GM04503 (cell line): ENCODE measurements around the gene LASP1.
"Not testable (repeated sequence)": the region's sequence is repeated elsewhere in the genome, so short reads cannot be mapped to it uniquely, and the experiment has no call there.

ENCODE experiments used
- DNase-seq: peaks from one replicate; pipeline ENCODE4 v3.0.0-alpha.2; 2012; ENCODE audit warnings: low read depth

Gene LASP1

GRCh38 chr17:38940404-38940803 lies 70.5 kb downstream of the LASP1 start:
- no peak for DNase-seq

DNA sequence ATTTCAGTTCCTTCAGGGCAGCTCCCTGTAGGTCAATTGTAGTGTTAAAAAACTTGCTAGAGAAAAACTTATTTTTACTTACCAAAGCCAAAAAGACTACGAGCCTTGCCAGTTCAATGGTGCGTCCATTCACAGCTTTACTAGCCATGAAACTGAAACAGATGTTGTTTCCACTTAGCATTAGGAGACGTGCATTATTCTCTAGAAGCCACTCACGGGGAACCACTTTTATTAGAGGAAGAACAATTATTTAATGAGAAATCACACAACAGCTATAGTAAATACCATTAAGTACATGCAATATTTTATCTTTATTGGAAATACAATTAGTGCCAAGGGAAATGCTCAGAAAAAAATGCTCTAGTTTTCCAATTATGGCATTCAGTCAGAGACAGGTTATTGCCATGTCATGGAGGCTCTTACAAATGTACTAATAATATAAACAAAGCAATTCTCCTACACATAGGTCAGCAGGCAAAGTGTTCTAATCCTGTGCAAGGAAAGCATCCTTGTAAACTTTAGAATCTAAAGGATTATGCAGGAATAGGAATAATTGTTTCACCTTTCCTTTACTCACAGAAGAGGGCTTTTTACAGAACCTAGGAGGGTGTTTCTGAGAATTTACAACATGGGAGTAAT lies 73.0 kb downstream of the LASP1 start:
- no peak for DNase-seq

GRCh38 chr17:38943607-38944006 lies 73.7 kb downstream of the LASP1 start:
- DNase-seq = no peak

GRCh38 chr17:38947189-38947588 lies 77.3 kb downstream of the LASP1 start:
- no peak for DNase-seq

DNA sequence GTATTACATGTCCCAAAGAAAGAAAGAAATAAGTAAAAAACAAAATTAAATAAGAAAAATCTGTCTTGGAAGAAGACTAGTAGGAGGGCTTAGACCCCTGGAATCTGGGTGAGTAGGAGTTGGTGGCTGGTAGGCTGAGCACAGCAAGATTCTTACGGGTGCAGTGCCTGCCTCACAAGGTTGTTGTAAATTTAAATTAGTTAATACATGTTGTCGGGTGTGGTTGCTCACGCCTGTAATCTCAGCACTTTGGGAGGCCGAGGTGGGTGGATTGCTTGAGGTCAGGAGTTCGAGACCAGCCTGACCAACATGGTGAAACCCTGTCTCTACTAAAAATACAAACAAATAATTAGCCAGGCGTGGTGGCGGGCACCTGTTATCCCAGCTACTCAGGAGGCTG lies 83.9 kb downstream of the LASP1 start:
- not testable (repeated sequence) for DNase-seq

DNA sequence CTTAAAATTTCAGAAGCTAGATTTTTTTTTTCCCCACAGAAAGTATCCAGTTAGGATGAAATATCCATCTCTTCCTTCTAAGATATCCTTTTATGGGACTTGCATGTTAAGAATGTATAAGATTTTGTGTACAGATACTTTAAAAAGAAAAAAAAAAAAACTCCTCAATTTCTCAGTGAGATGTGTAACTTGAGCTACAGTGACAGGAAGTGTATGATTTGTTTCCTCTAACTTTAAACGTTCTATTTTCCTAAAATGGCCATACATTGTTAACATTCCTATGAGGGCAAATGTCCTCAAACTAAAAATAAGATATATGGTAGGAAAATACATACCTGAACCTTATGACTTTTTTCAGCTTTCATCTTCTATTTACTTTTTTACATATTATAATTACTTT lies 88.5 kb downstream of the LASP1 start:
- DNase-seq = no peak

DNA sequence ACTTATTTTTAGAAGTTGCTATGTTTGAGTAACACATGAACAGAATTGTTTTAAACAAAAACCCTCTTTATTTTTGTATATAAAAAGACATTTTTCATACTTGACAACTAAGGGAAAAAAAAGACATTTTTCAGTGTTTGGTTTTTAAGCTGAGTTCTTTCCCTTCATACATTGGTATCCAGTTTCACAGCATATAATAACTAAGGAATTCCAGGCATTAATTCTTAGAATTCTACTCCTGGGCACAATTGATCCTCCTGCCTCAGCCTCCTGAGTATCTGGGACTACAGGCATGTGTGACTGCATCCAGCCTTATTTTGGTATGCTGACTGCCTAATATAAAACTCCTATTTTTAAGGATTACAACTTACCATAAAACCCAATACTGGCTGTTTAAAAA lies 88.9 kb downstream of the LASP1 start:
- peak; percentile 46 for DNase-seq

DNA sequence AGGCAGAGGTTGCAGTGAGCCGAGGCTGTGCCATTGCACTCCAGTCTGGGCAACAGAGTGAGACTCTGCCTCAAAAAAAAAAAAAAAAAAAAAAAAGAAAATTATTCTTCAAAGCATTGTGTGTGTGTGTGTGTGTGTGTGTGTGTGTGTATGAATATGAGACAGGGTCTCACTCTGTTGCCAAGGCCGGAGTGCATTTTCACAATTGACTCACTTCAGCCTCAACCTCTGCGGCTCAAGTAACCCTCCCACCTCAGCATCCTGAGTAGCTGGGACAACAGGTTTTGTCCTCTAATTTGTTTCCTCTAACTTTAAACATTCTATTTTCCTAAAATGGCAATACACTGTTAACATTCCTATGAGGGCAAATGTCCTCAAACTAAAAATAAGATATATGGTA lies 89.7 kb downstream of the LASP1 start:
- DNase-seq = no peak

DNA sequence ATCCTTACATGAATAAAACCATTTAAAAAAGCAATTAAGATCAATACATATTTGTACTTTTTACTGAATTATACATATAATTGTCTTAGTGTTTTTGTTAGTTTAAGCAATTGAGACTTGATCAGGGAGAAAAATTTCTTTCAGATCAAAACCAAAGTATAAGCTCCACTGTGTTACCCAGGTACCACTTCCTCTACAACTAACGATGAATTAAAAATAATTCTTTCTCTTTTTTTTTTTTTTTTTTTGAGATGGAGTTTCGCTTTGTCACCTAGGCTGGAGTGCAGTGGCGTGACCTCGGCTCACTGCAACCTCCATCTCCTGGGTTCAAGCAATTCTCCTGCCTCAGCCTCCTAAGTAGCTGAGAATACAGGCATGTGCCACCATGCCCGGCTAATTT lies 90.5 kb downstream of the LASP1 start:
- DNase-seq = no peak

GRCh38 chr17:38961413-38961812 lies 91.6 kb downstream of the LASP1 start:
- DNase-seq = no peak

- DNase-seq = peak; percentile 70
These were observed 97.5 kb downstream of the LASP1 start, which contains the start of gene FBXO47 for GRCh38 chr17:38967290-38967738. Gene FBXO47 (minus strand): TSS chr17:38967403. CDS start chr17:38963025, 4,378 bp downstream.

- no peak for DNase-seq
These were observed 99.4 kb downstream of the LASP1 start for GRCh38 chr17:38969281-38969680.

GRCh38 chr17:38970128-38970527 lies 100.3 kb downstream of the LASP1 start:
- no peak for DNase-seq

DNA sequence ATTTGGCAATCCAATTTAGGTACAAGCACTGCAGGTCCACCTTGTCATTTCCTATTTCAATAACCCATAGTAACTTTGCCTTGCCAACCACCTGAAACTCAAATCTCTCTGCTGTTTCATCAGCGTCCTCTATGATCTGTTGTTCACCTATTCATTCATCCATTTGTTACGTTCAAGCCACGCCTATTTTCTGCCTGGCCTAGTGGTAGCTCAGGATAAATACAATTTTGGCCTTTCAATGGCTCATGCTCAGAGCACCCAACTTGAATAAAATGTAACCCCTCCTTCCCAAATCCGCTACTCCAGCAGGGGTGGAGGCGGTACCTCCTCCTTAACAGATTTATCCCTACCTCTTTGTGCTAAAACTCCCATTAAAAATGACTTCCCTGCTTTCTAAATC lies 100.9 kb downstream of the LASP1 start:
- no peak for DNase-seq
